ENCODE results near the gene TAS1R1.
"Not testable (repeated sequence)": the region's sequence is repeated elsewhere in the genome, so short reads cannot be mapped to it uniquely, and the experiment has no call there.

TAS1R1 gene

GRCh38 chr1:6519935-6520671 is 35.0 kb upstream of the TAS1R1 start:
- in situ Hi-C loops (cut with MboI; ENCODE audit: low sequenced_read_pairs), result no loop called here

- in situ Hi-C loops (cut with MboI; ENCODE audit: low sequenced_read_pairs), result no loop called here
Measured at GRCh38 chr1:6521536-6521935, 33.6 kb upstream of the TAS1R1 start.

GRCh38 chr1:6523566-6523965 is 31.5 kb upstream of the TAS1R1 start:
- in situ Hi-C loops (cut with MboI; ENCODE audit: low sequenced_read_pairs), result no loop called here

GRCh38 chr1:6526316-6526715 is 28.8 kb upstream of the TAS1R1 start:
- in situ Hi-C loops (cut with MboI; ENCODE audit: low sequenced_read_pairs), result no loop called here

- in situ Hi-C loops (cut with MboI; ENCODE audit: low sequenced_read_pairs), result no loop called here
Measured at GRCh38 chr1:6528492-6528891, 26.6 kb upstream of the TAS1R1 start.

- in situ Hi-C loops (cut with MboI; ENCODE audit: low sequenced_read_pairs), result no loop called here
Measured at GRCh38 chr1:6530504-6531160, 24.5 kb upstream of the TAS1R1 start.

GRCh38 chr1:6531996-6532395 is 23.1 kb upstream of the TAS1R1 start:
- in situ Hi-C loops (cut with MboI; ENCODE audit: low sequenced_read_pairs), result no loop called here

- in situ Hi-C loops (cut with MboI; ENCODE audit: low sequenced_read_pairs), result no loop called here
Measured at GRCh38 chr1:6534248-6534822, 20.8 kb upstream of the TAS1R1 start.

- in situ Hi-C loops (cut with MboI; ENCODE audit: low sequenced_read_pairs), result no loop called here
Measured at GRCh38 chr1:6535214-6535613, 19.9 kb upstream of the TAS1R1 start.

- in situ Hi-C loops (cut with MboI; ENCODE audit: low sequenced_read_pairs), result no loop called here
Measured at GRCh38 chr1:6536291-6536690, 18.8 kb upstream of the TAS1R1 start.

- in situ Hi-C loops (cut with MboI; ENCODE audit: low sequenced_read_pairs), result no loop called here
Measured at GRCh38 chr1:6538956-6539355, 16.2 kb upstream of the TAS1R1 start.

- in situ Hi-C loops (cut with MboI; ENCODE audit: low sequenced_read_pairs), result no loop called here
Measured at GRCh38 chr1:6544831-6545230, 10.3 kb upstream of the TAS1R1 start.

- in situ Hi-C loops (cut with MboI; ENCODE audit: low sequenced_read_pairs), result no loop called here
Measured at GRCh38 chr1:6545276-6546112, 9.6 kb upstream of the TAS1R1 start.

GRCh38 chr1:6546326-6546725 is 8.8 kb upstream of the TAS1R1 start:
- in situ Hi-C loops (cut with MboI; ENCODE audit: low sequenced_read_pairs), result no loop called here

- in situ Hi-C loops (cut with MboI; ENCODE audit: low sequenced_read_pairs), result no loop called here
Measured at GRCh38 chr1:6547301-6547700, 7.8 kb upstream of the TAS1R1 start.

GRCh38 chr1:6554031-6554906 is 838 bp upstream of the TAS1R1 start, which contains the start of gene NOL9:
Gene NOL9 (minus strand): TSS chr1:6554513. CDS start chr1:6554502, 11 bp downstream.
- in situ Hi-C loops (cut with MboI; ENCODE audit: low sequenced_read_pairs), result no loop called here

- in situ Hi-C loops (cut with MboI; ENCODE audit: low sequenced_read_pairs), result no loop called here
Measured at GRCh38 chr1:6557597-6557996, 2.5 kb downstream of the TAS1R1 start.

- in situ Hi-C loops (cut with MboI; ENCODE audit: low sequenced_read_pairs), result not testable (repeated sequence)
Measured at GRCh38 chr1:6559161-6559560, 4.1 kb downstream of the TAS1R1 start.

GRCh38 chr1:6560267-6560666 is 5.2 kb downstream of the TAS1R1 start:
- in situ Hi-C loops (cut with MboI; ENCODE audit: low sequenced_read_pairs), result no loop called here

GRCh38 chr1:6569033-6569432 is 13.9 kb downstream of the TAS1R1 start:
- in situ Hi-C loops (cut with MboI; ENCODE audit: low sequenced_read_pairs), result no loop called here

Measured in HL-60/S4 treated with retinoic acid at 250 ng/mL for 4 days and 3 days (cell line).